ENCODE results near the gene MAN1A2.

- TF ChIP-seq CTCF (IDR thresholded peaks at IDR 0.05) (no peak), POLR2AphosphoS5 (IDR thresholded peaks at IDR 0.05) (no peak), POLR2A (IDR thresholded peaks at IDR 0.05) (no peak), EP300 (IDR thresholded peaks at IDR 0.05) (no peak)
Measured at GRCh38 chr1:117452216-117452615, 85.0 kb downstream of the MAN1A2 start.
